ENCODE data around the gene PIEZO1.
"Not testable (repeated sequence)": the region's sequence is repeated elsewhere in the genome, so short reads cannot be mapped to it uniquely, and the experiment has no call there.

The PIEZO1 gene

DNA sequence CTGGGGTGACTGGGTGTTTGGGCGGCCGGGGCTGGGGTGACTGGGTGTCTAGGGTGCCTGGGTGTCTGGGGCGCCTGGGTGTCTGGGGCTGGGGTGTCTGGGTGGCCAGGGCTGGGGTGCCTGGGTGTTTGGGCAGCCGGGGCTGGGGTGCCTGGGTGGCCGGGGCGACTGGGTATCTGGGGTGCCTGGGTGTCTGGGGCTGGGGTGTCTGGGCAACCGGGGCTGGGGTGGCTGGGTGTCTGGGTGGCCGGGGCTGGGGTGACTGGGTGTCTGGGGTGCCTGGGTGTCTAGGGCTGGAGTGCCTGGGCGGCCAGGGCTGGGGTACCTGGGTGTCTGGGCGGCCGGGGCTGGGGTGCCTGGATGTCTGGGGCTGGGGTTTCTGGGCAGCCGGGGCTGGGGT, 40.1 kb upstream of the PIEZO1 start:
- no peak overlapping the region for H3K27ac ChIP-seq (ENCODE audit: low read length)
- H3K4me3 ChIP-seq (ENCODE audit: low read length in 2 of 2), result no peak overlapping the region
- H3K9me3 ChIP-seq (ENCODE audit: control insufficient read depth in 2 of 2, low read length in 2 of 2), result no peaks in the 10 kb centered on the region
- H3K27me3 ChIP-seq (ENCODE audit: control insufficient read depth in 1 of 2, insufficient read depth in 2 of 2, low read length in 2 of 2), result no peaks in the 10 kb centered on the region
- H3K4me1 ChIP-seq (ENCODE audit: control insufficient read depth, insufficient read depth, low read length), result peaks cover under 1% of the 10 kb centered on the region
- H3K9ac ChIP-seq (ENCODE audit: low read length in 2 of 2), result no peak overlapping the region
- peaks cover 7 to 22% of the 10 kb centered on the region in 2 donors for H3K36me3 ChIP-seq (ENCODE audit: control insufficient read depth in 2 of 2, insufficient read depth in 2 of 2, low read length in 2 of 2)

DNA sequence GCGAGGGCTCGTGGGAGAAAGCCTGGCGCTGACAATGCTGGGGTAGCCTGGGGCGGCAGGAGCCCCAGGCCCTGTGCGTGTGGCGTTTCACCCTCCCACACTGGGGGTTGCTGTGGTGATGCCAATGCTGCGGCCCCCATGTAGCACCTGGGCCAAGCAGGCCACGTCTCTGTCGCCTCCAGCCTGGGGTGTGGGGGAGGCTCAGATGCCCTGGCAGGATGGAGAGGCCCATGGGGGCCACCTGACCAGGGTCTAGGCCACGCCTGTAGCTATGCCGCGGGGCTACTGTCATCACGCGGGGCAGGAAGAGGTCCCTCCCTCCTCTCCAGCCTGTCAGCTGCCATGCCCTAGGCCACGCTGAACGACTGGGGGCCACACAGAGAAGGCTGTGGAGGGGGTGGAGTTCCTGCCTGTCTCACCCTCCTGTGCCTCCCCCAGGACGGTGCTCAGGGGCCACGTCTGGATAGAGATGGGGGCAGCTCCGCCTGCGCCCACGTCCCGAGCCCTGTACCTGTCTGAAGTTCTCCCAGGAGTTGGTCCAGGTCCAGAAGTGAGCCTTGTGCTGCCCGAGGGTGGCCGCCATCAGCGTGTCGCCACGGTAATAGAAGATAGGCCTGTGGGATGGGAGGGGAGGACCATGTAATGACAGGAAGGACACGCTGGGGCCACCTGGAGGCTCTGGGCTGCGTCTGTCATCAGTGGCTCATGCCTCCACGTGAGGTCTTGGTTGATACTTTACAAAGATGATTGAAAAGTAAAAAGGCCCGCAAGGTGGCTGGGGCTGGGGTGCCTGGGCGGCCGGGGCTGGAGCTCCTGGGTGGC, 39.4 kb upstream of the PIEZO1 start:
- Histone ChIP-seq H3K36me3 (ENCODE audit: control insufficient read depth in 2 of 2, insufficient read depth in 2 of 2, low read length in 2 of 2) (peaks cover 7 to 22% of the 10 kb centered on the region in 2 donors), H3K9me3 (ENCODE audit: control insufficient read depth in 2 of 2, low read length in 2 of 2) (no peaks in the 10 kb centered on the region), H3K4me1 (ENCODE audit: control insufficient read depth, insufficient read depth, low read length) (no peaks in the 10 kb centered on the region), H3K9ac (ENCODE audit: low read length in 2 of 2) (no peak overlapping the region), H3K27ac (ENCODE audit: low read length) (no peak overlapping the region), H3K4me3 (ENCODE audit: low read length in 2 of 2) (no peak overlapping the region), H3K27me3 (ENCODE audit: control insufficient read depth in 1 of 2, insufficient read depth in 2 of 2, low read length in 2 of 2) (no peaks in the 10 kb centered on the region)

DNA sequence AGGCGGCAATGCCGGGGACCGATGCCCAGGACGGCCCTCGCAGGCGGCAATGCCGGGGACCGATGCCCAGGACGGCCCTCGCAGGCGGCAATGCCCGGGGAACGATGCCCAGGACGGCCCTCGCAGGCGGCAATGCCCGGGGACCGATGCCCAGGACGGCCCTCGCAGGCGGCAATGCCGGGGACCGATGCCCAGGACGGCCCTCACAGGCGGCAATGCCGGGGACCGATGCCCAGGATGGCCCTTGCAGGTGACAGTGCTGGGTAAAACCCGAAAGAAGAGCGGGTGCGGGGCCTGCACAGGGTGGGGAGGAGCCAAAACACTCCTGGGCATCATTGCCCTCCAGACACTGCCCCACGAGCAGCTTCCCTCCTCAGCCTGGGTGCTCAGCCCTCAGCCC, 38.6 kb upstream of the PIEZO1 start:
- H3K9ac ChIP-seq (ENCODE audit: low read length in 2 of 2); H3K4me3 ChIP-seq (ENCODE audit: low read length in 2 of 2); H3K4me1 ChIP-seq (ENCODE audit: control insufficient read depth, insufficient read depth, low read length); H3K27me3 ChIP-seq (ENCODE audit: control insufficient read depth in 1 of 2, insufficient read depth in 2 of 2, low read length in 2 of 2); H3K9me3 ChIP-seq (ENCODE audit: control insufficient read depth in 2 of 2, low read length in 2 of 2); H3K27ac ChIP-seq (ENCODE audit: low read length): not testable (repeated sequence)
- H3K36me3 ChIP-seq (ENCODE audit: control insufficient read depth in 2 of 2, insufficient read depth in 2 of 2, low read length in 2 of 2), result peaks cover 7 to 22% of the 10 kb centered on the region in 2 donors

DNA sequence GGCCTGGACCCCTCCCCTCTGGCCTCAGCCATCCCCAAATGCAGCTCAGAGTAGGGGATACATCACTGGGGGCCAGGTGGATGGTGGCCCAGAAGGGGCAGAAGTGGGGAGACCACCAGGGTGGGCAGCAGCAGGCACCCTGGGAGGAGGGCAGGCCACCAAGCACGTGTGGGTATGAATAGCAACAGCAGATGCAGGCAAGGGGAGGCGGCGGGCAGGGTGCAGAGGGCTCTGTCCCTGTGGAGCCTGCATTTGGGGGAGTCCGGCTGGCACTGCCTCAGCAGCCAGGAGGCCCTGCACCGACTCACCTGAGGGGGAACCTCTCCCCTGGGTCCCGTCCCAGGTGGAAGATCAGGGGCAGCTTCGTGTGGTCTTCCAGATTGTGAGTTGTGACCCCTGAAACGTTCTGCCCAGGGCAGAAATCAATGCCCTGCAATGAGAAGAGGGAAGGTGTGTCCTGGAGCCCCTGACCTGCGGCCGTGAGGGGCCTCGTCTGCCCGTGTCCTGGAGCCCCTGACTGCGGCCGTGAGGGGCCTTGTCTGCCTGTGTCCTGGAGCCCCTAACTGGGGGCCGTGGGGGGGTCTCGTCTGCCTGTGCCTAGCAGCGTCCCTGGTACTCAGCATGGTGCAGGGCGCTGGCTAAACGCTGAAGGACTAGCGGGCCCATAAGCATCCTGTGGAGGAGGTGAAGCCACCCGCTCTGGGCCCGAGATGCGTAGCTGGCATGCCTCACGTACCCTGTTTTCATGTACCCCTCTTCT, 37.4 kb upstream of the PIEZO1 start:
- H3K36me3 ChIP-seq (ENCODE audit: control insufficient read depth in 2 of 2, insufficient read depth in 2 of 2, low read length in 2 of 2), result peaks cover 7 to 19% of the 10 kb centered on the region in 2 donors
- H3K4me3 ChIP-seq (ENCODE audit: low read length in 2 of 2), result no peak overlapping the region
- no peak overlapping the region for H3K27ac ChIP-seq (ENCODE audit: low read length)
- H3K9me3 ChIP-seq (ENCODE audit: control insufficient read depth in 2 of 2, low read length in 2 of 2), result no peaks in the 10 kb centered on the region
- no peak overlapping the region for H3K9ac ChIP-seq (ENCODE audit: low read length in 2 of 2)
- no peaks in the 10 kb centered on the region for H3K27me3 ChIP-seq (ENCODE audit: control insufficient read depth in 1 of 2, insufficient read depth in 2 of 2, low read length in 2 of 2)
- no peaks in the 10 kb centered on the region for H3K4me1 ChIP-seq (ENCODE audit: control insufficient read depth, insufficient read depth, low read length)

DNA sequence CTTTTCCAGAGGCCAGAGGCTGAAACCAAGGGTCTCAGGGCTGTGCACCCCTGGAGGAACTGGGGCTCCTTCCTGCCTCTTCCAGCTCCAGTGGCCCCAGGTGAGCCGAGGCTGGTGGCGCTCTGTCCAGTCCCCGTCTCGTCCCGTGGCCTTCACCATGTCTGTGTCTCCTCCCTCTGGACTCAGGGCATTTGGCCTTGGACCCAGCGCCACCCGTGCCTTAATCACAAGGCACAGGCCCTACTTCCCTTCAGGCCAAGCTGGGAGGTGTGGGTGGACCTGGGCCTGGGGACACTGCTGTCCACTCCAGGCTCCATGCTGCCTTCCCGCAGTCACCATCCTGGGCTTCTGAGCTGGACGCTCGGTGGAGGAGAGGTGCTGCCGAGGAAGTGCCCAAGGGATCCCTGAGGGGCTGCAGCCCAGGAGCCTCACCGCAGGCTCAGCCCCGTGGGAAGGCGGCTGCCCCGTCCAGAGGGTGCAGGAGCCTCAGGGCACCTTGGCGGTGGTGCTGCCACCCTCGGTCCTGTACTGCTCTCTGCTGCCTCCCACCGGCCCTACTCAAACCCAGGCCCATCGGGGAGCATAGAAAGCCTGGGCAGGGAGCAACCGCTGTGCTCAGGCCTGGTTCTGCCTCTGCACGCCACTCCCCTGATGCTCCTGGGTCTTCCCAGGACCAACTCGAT, 36.3 kb upstream of the PIEZO1 start:
- no peak overlapping the region for H3K27ac ChIP-seq (ENCODE audit: low read length)
- H3K36me3 ChIP-seq (ENCODE audit: control insufficient read depth in 2 of 2, insufficient read depth in 2 of 2, low read length in 2 of 2), result peaks cover 7 to 16% of the 10 kb centered on the region in 2 donors
- H3K27me3 ChIP-seq (ENCODE audit: control insufficient read depth in 1 of 2, insufficient read depth in 2 of 2, low read length in 2 of 2), result no peaks in the 10 kb centered on the region
- no peaks in the 10 kb centered on the region for H3K4me1 ChIP-seq (ENCODE audit: control insufficient read depth, insufficient read depth, low read length)
- H3K9me3 ChIP-seq (ENCODE audit: control insufficient read depth in 2 of 2, low read length in 2 of 2), result no peaks in the 10 kb centered on the region
- no peak overlapping the region for H3K9ac ChIP-seq (ENCODE audit: low read length in 2 of 2)
- no peak overlapping the region for H3K4me3 ChIP-seq (ENCODE audit: low read length in 2 of 2)

- H3K9ac ChIP-seq (ENCODE audit: low read length in 2 of 2), result no peak overlapping the region
- H3K27me3 ChIP-seq (ENCODE audit: control insufficient read depth in 1 of 2, insufficient read depth in 2 of 2, low read length in 2 of 2), result no peaks in the 10 kb centered on the region
- H3K36me3 ChIP-seq (ENCODE audit: control insufficient read depth in 2 of 2, insufficient read depth in 2 of 2, low read length in 2 of 2), result peaks cover 7 to 16% of the 10 kb centered on the region in 2 donors
- H3K4me3 ChIP-seq (ENCODE audit: low read length in 2 of 2), result no peak overlapping the region
- no peak overlapping the region for H3K27ac ChIP-seq (ENCODE audit: low read length)
- H3K4me1 ChIP-seq (ENCODE audit: control insufficient read depth, insufficient read depth, low read length), result no peaks in the 10 kb centered on the region
- H3K9me3 ChIP-seq (ENCODE audit: control insufficient read depth in 2 of 2, low read length in 2 of 2), result no peaks in the 10 kb centered on the region
Measured at GRCh38 chr16:88820385-88821025, 35.5 kb upstream of the PIEZO1 start.

DNA sequence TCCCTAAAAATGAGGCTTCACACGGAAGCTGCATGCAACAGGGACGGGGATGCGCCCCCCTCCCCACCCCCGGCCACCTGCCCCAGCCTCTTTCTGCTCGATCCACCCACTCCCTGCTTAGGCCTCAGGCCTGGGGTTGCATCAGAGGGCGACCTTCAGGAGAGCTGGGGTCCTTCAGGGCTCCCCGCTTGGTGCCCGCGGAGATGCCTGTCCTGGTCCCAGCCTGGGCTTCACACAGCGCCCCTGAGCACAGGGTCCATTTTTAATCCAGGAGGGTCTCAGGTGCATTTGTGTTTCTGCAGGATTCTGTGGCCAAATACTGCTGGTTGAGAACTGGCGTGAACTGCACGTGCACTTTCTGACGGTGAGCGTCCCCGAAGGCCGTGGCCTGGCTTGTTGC, 34.1 kb upstream of the PIEZO1 start:
- Histone ChIP-seq H3K9me3 (ENCODE audit: control insufficient read depth in 2 of 2, low read length in 2 of 2) (no peaks in the 10 kb centered on the region), H3K36me3 (ENCODE audit: control insufficient read depth in 2 of 2, insufficient read depth in 2 of 2, low read length in 2 of 2) (peaks cover 3 to 13% of the 10 kb centered on the region in 2 donors), H3K27me3 (ENCODE audit: control insufficient read depth in 1 of 2, insufficient read depth in 2 of 2, low read length in 2 of 2) (no peaks in the 10 kb centered on the region), H3K4me1 (ENCODE audit: control insufficient read depth, insufficient read depth, low read length) (no peaks in the 10 kb centered on the region), H3K27ac (ENCODE audit: low read length) (no peak overlapping the region), H3K9ac (ENCODE audit: low read length in 2 of 2) (no peak overlapping the region), H3K4me3 (ENCODE audit: low read length in 2 of 2) (no peak overlapping the region)

GRCh38 chr16:88818575-88818874, 33.5 kb upstream of the PIEZO1 start:
- Histone ChIP-seq H3K36me3 (ENCODE audit: control insufficient read depth in 2 of 2, insufficient read depth in 2 of 2, low read length in 2 of 2) (peaks cover 3 to 12% of the 10 kb centered on the region in 2 donors), H3K27ac (ENCODE audit: low read length) (no peak overlapping the region), H3K4me1 (ENCODE audit: control insufficient read depth, insufficient read depth, low read length) (no peaks in the 10 kb centered on the region), H3K27me3 (ENCODE audit: control insufficient read depth in 1 of 2, insufficient read depth in 2 of 2, low read length in 2 of 2) (no peaks in the 10 kb centered on the region), H3K4me3 (ENCODE audit: low read length in 2 of 2) (no peak overlapping the region), H3K9me3 (ENCODE audit: control insufficient read depth in 2 of 2, low read length in 2 of 2) (no peaks in the 10 kb centered on the region), H3K9ac (ENCODE audit: low read length in 2 of 2) (no peak overlapping the region)

DNA sequence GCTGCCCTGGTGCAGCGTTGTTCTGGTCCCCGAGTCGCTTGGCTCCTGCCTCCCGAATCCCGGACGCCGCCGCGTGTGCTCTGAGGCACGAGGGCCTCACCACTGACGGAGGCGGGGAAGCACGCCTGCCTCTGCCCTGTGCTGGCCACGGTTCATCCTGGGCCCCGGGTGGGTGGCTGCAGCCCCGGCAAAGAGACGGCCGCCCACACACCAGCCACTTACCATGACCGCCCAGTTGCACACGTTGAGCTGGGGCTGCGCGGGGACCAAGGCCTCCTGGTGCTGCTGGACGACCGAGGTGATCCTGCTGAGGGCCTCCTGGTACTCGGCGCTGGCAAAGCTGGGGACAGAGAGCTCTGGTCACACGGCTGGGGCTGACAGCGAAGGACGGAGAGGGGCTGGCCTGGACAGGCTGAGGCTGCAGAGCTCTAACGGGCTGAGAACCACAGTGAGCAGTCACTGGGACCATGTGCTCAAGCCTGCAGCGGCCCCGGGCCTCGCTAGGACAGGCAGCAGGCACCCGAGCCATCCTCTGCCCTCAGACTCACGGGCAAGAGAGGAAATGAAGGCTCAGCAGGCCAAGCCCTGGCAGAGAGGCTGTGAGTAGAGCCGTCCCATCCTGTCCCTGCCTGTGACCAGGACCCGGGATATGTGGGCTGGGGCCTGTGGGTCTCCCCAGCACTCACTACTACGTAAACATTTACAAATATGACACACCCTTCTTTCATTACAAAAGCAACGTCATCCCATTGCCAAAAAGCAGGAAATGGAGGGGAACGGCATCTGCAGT, 33.0 kb upstream of the PIEZO1 start:
- Histone ChIP-seq H3K4me3 (ENCODE audit: low read length in 2 of 2) (no peak overlapping the region), H3K9ac (ENCODE audit: low read length in 2 of 2) (no peak overlapping the region), H3K36me3 (ENCODE audit: control insufficient read depth in 2 of 2, insufficient read depth in 2 of 2, low read length in 2 of 2) (peaks cover 1 to 11% of the 10 kb centered on the region in 2 donors), H3K27ac (ENCODE audit: low read length) (no peak overlapping the region), H3K4me1 (ENCODE audit: control insufficient read depth, insufficient read depth, low read length) (no peaks in the 10 kb centered on the region), H3K9me3 (ENCODE audit: control insufficient read depth in 2 of 2, low read length in 2 of 2) (no peaks in the 10 kb centered on the region), H3K27me3 (ENCODE audit: control insufficient read depth in 1 of 2, insufficient read depth in 2 of 2, low read length in 2 of 2) (no peaks in the 10 kb centered on the region)

Data from stomach smooth muscle (tissue), 2 donors.